ENCODE results near the gene CSF1.
A peak's percentile ranks its signal among the peaks of the same experiment; 100 is the strongest.
"Not testable (repeated sequence)": the region's sequence is repeated elsewhere in the genome, so short reads cannot be mapped to it uniquely, and the experiment has no call there.

CSF1 gene

DNA sequence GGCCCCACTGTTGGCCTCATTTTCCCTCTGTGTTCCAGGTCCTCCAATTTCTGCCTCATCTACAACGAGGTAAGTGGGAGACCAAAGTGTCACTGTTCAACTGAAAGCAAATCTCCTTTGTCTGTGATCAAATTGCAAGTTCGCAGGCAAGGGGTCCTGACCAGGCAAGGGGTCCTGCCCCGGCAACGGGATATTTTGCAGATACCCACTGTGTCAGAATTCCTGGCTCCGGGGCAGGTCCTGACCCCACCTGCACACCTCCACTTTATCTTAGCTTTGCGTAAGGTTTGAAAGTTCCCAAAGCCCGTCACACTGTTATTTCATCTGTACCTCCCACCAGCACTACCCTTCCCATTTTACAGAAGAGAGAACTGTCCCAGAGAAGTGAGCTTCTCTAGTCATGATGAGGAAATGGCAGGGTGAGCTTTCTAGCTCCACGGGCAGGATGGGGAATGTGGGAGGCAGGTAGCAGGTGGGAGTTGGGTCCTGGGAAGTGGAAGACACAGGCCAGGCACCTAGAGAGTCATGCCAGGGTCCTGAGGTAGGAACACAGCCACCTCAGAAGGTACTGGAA lies 32.0 kb upstream of the CSF1 start:
- no peaks in the 10 kb centered on the region for H4K20me1 ChIP-seq (ENCODE audit: insufficient read depth, low read length)
- H3K4me3 ChIP-seq (ENCODE audit: low read depth in 1 of 2, low read length in 2 of 2) = no peak overlapping the region
- no peaks in the 10 kb centered on the region for H3K9me3 ChIP-seq (ENCODE audit: insufficient read depth, low read length, severe bottlenecking)
- DNase-seq = no peak
- TF ChIP-seq, protein P1, sequence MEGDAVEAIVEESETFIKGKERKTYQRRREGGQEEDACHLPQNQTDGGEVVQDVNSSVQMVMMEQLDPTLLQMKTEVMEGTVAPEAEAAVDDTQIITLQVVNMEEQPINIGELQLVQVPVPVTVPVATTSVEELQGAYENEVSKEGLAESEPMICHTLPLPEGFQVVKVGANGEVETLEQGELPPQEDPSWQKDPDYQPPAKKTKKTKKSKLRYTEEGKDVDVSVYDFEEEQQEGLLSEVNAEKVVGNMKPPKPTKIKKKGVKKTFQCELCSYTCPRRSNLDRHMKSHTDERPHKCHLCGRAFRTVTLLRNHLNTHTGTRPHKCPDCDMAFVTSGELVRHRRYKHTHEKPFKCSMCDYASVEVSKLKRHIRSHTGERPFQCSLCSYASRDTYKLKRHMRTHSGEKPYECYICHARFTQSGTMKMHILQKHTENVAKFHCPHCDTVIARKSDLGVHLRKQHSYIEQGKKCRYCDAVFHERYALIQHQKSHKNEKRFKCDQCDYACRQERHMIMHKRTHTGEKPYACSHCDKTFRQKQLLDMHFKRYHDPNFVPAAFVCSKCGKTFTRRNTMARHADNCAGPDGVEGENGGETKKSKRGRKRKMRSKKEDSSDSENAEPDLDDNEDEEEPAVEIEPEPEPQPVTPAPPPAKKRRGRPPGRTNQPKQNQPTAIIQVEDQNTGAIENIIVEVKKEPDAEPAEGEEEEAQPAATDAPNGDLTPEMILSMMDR (IDR thresholded peaks at IDR 0.05; ENCODE audit: borderline replicate concordance, extremely low read depth, low read length, poor library complexity, severe bottlenecking) = no peak
- no peak for TF ChIP-seq EZH2 (IDR thresholded peaks at IDR 0.05; ENCODE audit: borderline replicate concordance, low read depth, low read length, severe bottlenecking)
- H3K27me3 ChIP-seq (ENCODE audit: insufficient read depth, low read length, poor library complexity) = no peaks in the 10 kb centered on the region
- H3K36me3 ChIP-seq (ENCODE audit: insufficient read depth, low read length) = no peaks in the 10 kb centered on the region
- no peaks in the 10 kb centered on the region for H3K4me1 ChIP-seq (ENCODE audit: insufficient read depth, low read length)
- ATAC-seq (ENCODE audit: insufficient read depth, low read depth) = no peak
- no peak overlapping the region for H3K9ac ChIP-seq (ENCODE audit: low read depth, low read length)
- no peak overlapping the region for H3K27ac ChIP-seq (ENCODE audit: low read length)
- H3K4me2 ChIP-seq (ENCODE audit: insufficient read depth, low read length) = no peak overlapping the region
- no peaks in the 10 kb centered on the region for H3K79me2 ChIP-seq (ENCODE audit: insufficient read depth, low read length)
- no peak overlapping the region for H2AFZ ChIP-seq (ENCODE audit: low read depth, low read length)

DNA sequence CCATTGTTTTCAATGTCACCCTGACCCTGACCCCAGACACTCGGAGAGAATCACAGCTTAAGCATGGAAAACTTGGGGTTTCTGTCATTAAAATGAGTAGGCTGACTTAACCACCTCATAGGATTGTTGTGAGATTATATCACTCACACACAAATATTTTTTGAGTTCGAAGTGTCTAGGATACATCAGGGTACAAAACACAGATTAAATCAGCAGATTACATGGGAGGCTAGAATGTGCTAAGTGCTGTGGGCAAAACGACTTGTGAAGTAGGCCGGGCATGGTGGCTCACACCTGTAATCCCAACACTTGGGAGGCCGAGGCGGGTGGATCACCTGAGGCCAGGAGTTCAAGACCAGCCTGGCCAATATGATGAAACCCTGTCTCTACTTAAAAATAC lies 31.3 kb upstream of the CSF1 start:
- H3K4me1 ChIP-seq (ENCODE audit: insufficient read depth, low read length); ATAC-seq (ENCODE audit: insufficient read depth, low read depth): not testable (repeated sequence)

DNA sequence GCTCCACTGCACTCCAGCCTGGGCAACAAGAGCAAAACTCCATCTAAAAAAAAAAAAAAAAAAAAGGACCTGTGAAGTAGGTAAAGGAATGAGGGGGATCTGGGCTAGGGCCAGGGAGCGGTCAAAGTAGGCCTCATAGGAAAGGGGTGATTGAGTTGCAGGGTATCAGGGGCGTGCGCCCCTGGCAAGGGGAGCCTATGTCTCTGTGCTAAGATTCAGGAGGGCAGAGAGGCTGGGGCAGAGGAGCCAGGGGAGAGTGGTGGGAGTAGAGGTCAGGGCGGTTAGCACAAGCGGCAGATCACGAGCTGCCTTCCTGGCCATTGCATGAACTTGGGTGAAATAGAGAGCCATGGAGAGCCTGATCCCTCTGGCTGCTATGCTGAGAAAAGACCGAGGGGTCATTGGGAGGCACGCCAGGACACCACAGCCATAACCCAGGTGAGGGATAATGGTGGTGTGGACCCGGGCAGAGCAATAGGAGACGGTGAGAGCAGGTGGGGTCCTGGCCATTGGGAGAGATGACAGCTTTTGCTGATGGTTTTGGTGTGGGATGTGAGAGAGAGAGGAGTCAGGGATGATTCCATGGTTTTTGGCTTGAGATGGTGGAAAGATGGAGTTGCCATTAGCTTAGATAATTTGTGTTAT lies 30.6 kb upstream of the CSF1 start:
- H3K27ac ChIP-seq (ENCODE audit: low read length) = no peak overlapping the region
- TF ChIP-seq EZH2 (IDR thresholded peaks at IDR 0.05; ENCODE audit: borderline replicate concordance, low read depth, low read length, severe bottlenecking) = no peak
- TF ChIP-seq, protein P1 (IDR thresholded peaks at IDR 0.05; ENCODE audit: borderline replicate concordance, extremely low read depth, low read length, poor library complexity, severe bottlenecking) = no peak
- no peaks in the 10 kb centered on the region for H3K79me2 ChIP-seq (ENCODE audit: insufficient read depth, low read length)
- H3K4me1 ChIP-seq (ENCODE audit: insufficient read depth, low read length) = no peaks in the 10 kb centered on the region
- no peak overlapping the region for H3K4me2 ChIP-seq (ENCODE audit: insufficient read depth, low read length)
- no peaks in the 10 kb centered on the region for H3K36me3 ChIP-seq (ENCODE audit: insufficient read depth, low read length)
- no peak overlapping the region for H3K4me3 ChIP-seq (ENCODE audit: low read depth in 1 of 2, low read length in 2 of 2)
- H3K9me3 ChIP-seq (ENCODE audit: insufficient read depth, low read length, severe bottlenecking) = no peaks in the 10 kb centered on the region
- no peak for ATAC-seq (ENCODE audit: insufficient read depth, low read depth)
- no peak overlapping the region for H2AFZ ChIP-seq (ENCODE audit: low read depth, low read length)
- DNase-seq = no peak
- H3K9ac ChIP-seq (ENCODE audit: low read depth, low read length) = no peak overlapping the region
- H3K27me3 ChIP-seq (ENCODE audit: insufficient read depth, low read length, poor library complexity) = no peaks in the 10 kb centered on the region
- H4K20me1 ChIP-seq (ENCODE audit: insufficient read depth, low read length) = no peaks in the 10 kb centered on the region

More for the DNA sequence above, 31.3 kb upstream of the CSF1 start:
- not testable (repeated sequence) for H3K9me3 ChIP-seq (ENCODE audit: insufficient read depth, low read length, severe bottlenecking); H4K20me1 ChIP-seq (ENCODE audit: insufficient read depth, low read length); H3K27me3 ChIP-seq (ENCODE audit: insufficient read depth, low read length, poor library complexity); H3K4me3 ChIP-seq (ENCODE audit: low read depth in 1 of 2, low read length in 2 of 2); H3K9ac ChIP-seq (ENCODE audit: low read depth, low read length); H3K79me2 ChIP-seq (ENCODE audit: insufficient read depth, low read length); H3K36me3 ChIP-seq (ENCODE audit: insufficient read depth, low read length); H3K4me2 ChIP-seq (ENCODE audit: insufficient read depth, low read length); DNase-seq; H3K27ac ChIP-seq (ENCODE audit: low read length); H2AFZ ChIP-seq (ENCODE audit: low read depth, low read length)

DNA sequence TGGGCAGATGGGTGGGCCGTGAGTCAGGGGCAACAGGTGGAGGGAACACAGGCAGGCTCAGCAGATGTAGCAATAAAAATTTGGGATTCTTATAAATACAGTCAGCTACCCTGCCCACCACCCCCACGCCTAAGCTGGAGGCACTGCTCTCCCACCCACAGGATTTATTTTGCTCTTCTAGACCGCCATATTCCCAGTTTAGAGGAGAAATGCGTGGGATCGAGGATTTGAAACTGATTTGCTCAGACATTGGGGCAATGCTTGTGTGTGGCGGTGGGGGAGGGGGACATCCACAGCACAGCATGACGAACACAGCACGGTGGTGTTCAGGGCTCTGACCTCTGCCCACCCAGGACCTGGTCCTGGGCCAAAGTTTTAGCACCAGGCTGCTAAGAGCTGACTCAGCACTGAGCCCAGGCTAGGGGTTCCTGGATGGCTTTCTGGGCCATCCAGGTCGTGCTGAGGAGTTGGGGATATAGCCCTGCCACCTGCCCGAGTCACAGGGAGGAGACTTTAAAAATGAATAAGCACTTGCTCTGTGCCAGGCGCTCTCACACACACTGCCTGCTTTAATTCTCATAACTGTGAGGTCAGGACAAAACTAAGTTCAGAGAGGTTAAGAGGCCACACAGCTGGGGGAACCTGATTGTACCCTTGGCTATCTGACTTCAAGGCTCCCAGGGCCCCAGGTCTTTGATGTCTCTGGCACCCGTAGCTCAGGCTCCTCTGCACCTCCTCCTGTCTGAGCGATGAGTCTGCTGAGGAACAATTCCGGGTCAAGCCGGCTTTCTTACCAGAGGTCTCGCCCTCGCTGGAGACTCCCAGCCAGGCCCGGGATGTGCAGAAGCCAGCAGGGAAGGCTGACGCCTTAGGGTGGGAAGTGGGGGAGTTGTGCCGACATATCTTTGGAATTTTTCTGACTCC lies 29.4 kb upstream of the CSF1 start:
- no peaks in the 10 kb centered on the region for H4K20me1 ChIP-seq (ENCODE audit: insufficient read depth, low read length)
- H3K27ac ChIP-seq (ENCODE audit: low read length) = no peak overlapping the region
- no peaks in the 10 kb centered on the region for H3K27me3 ChIP-seq (ENCODE audit: insufficient read depth, low read length, poor library complexity)
- TF ChIP-seq, protein P1 (IDR thresholded peaks at IDR 0.05; ENCODE audit: borderline replicate concordance, extremely low read depth, low read length, poor library complexity, severe bottlenecking) = no peak
- TF ChIP-seq EZH2 (IDR thresholded peaks at IDR 0.05; ENCODE audit: borderline replicate concordance, low read depth, low read length, severe bottlenecking) = no peak
- H3K9ac ChIP-seq (ENCODE audit: low read depth, low read length) = no peak overlapping the region
- H3K4me3 ChIP-seq (ENCODE audit: low read depth in 1 of 2, low read length in 2 of 2) = no peak overlapping the region
- no peak overlapping the region for H2AFZ ChIP-seq (ENCODE audit: low read depth, low read length)
- H3K4me2 ChIP-seq (ENCODE audit: insufficient read depth, low read length) = no peak overlapping the region
- ATAC-seq (ENCODE audit: insufficient read depth, low read depth) (peak; percentile 27; the same call in 1 of the 3 replicates), DNase-seq (no peak)
- no peaks in the 10 kb centered on the region for H3K4me1 ChIP-seq (ENCODE audit: insufficient read depth, low read length)
- no peaks in the 10 kb centered on the region for H3K9me3 ChIP-seq (ENCODE audit: insufficient read depth, low read length, severe bottlenecking)
- H3K36me3 ChIP-seq (ENCODE audit: insufficient read depth, low read length) = no peaks in the 10 kb centered on the region
- H3K79me2 ChIP-seq (ENCODE audit: insufficient read depth, low read length) = no peaks in the 10 kb centered on the region
